Fibroblast of lung (primary cell): ENCODE results near the gene UST.

Experiments
- EZH2 ChIP-seq: IDR thresholded peaks from 2 replicates; pipeline ENCODE4 v1.5.1; 2012; ENCODE audit warnings: low read length, control low read depth, mild to moderate bottlenecking; ENCODE audit errors: missing control alignments
- TF ChIP-seq, protein P1 (sequence below), 2 donors: IDR thresholded peaks in 1 of 2; conservative IDR thresholded peaks in 1 of 2; 1 replicate in 1 of 2; 2 replicates in 1 of 2; pipeline ENCODE4 v1.5.1; 2011 to 2012; ENCODE audit warnings: low read length in 2 of 2, control low read depth in 1 of 2, inconsistent platforms in 1 of 2, low read depth in 1 of 2, mild to moderate bottlenecking in 1 of 2

DNA sequence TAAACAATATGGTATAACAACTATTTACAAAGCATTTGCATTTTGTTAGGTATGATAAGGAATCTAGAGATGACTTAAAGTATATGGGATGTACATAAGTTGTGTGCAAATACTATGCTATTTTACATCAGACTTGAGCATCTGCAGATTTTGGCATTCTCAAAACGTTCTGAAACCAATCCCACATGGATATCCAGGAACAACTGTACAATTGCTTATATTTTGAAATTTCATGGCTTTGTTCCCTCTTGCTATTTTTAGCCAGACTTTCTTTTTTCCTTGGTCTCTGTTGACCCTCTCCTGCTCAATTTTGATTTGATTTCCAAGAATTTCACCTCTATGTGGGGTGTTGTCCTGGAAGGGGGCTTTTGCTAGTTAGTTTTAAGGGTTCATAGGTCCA, 32.9 kb upstream of the UST start:
- TF ChIP-seq, protein P1, sequence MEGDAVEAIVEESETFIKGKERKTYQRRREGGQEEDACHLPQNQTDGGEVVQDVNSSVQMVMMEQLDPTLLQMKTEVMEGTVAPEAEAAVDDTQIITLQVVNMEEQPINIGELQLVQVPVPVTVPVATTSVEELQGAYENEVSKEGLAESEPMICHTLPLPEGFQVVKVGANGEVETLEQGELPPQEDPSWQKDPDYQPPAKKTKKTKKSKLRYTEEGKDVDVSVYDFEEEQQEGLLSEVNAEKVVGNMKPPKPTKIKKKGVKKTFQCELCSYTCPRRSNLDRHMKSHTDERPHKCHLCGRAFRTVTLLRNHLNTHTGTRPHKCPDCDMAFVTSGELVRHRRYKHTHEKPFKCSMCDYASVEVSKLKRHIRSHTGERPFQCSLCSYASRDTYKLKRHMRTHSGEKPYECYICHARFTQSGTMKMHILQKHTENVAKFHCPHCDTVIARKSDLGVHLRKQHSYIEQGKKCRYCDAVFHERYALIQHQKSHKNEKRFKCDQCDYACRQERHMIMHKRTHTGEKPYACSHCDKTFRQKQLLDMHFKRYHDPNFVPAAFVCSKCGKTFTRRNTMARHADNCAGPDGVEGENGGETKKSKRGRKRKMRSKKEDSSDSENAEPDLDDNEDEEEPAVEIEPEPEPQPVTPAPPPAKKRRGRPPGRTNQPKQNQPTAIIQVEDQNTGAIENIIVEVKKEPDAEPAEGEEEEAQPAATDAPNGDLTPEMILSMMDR (conservative IDR thresholded peaks at IDR 0.05 in 1 of 2, IDR thresholded peaks at IDR 0.05 in 1 of 2; ENCODE audit: low read depth in 1 of 2, low read length in 2 of 2): no peak
- no peak for TF ChIP-seq EZH2
